HCT116 (cell line): ENCODE data around the gene ERG. TPM values are rescaled to one million over a fixed set of nuclear protein-coding genes. Genes with fewer than 3 reads are reported as not detected.

Experiments
- ATAC-seq: fragments of 200-7000 bp; cut with Tn5 transposase; 2 replicates; pipeline ENCODE4 v1.9.1; 2020; ENCODE audit warnings: mild to moderate bottlenecking, moderate library complexity
- BruUV-seq: library from RNA; stranded (reverse); fragments of 400-500 nt; replicated peaks from 2 replicates; lab custom pipeline; 2021; lab: Mats Ljungman, UMichigan
- CTCF ChIA-PET: fragments of 300-600 bp; sonication (Branson Sonifier 250); formaldehyde crosslinking; loops from one replicate; lab custom pipeline; 2021; ENCODE audit warnings: antibody characterized with exemption; lab: Charles Lee
- POLR2A ChIA-PET: fragments of 300-600, 350-600 bp; sonication (Branson Sonifier 250); formaldehyde crosslinking; loops from one replicate; lab custom pipeline; 2021; ENCODE audit warnings: antibody characterized with exemption; lab: Charles Lee
- RAD21 ChIA-PET, 2 experiments: fragments of 300-600 bp; sonication (Branson Sonifier 250); formaldehyde crosslinking; loops; one replicate each; lab custom pipeline; 2023; ENCODE audit warnings: low total read pairs in 2 of 2; ENCODE audit not compliant: uncharacterized antibody in 2 of 2, unreplicated experiment in 2 of 2, low non-redundant PET in 1 of 2; lab: Charles Lee
- DNase-seq: peaks from one replicate; pipeline ENCODE4 v3.0.0-alpha.2; 2010; ENCODE audit warnings: low read depth, low spot score
- H2AFZ ChIP-seq: fragments of 200-600 bp; shearing (Covaris generic), sonication (generic); 2 replicates; pipeline ENCODE4 v1.6.1; 2017; ENCODE audit warnings: low read depth, mixed run types, mixed read lengths, antibody characterized with exemption, low read length; ENCODE audit not compliant: poor library complexity, severe bottlenecking
- H3K27ac ChIP-seq: 2 replicates; pipeline ENCODE4 v1.5.1; 2012; ENCODE audit warnings: low read depth, low read length
- H3K27me3 ChIP-seq: fragments of 200-600 bp; sonication (generic); 2 replicates; pipeline ENCODE4 v1.6.1; 2016; ENCODE audit warnings: mixed run types, low read length, mixed read lengths; ENCODE audit not compliant: insufficient read depth
- H3K36me3 ChIP-seq, 2 experiments: fragments of 200-500 bp in 1 of 2; fragments of 200-600 bp in 1 of 2; sonication (Bioruptor generic) in 1 of 2; sonication (generic) in 1 of 2; 2 replicates each; pipeline versions ENCODE4 v1.5.1 to v1.6.1; 2014 to 2016; ENCODE audit warnings: low read length in 2 of 2, inconsistent platforms in 1 of 2, mixed read lengths in 1 of 2, mixed run types in 1 of 2; ENCODE audit not compliant: insufficient read depth in 2 of 2, control insufficient read depth in 1 of 2
- H3K4me1 ChIP-seq, 2 experiments: fragments of 200-600 bp in 1 of 2; sonication (generic) in 1 of 2; 2 replicates each; pipeline versions ENCODE4 v1.5.1 to v1.6.1; 2012 to 2017; ENCODE audit warnings: low read length in 2 of 2, inconsistent platforms in 1 of 2, mild to moderate bottlenecking in 1 of 2, mixed read lengths in 1 of 2, mixed run types in 1 of 2, moderate library complexity in 1 of 2; ENCODE audit not compliant: insufficient read depth in 2 of 2, control insufficient read depth in 1 of 2
- H3K4me2 ChIP-seq: fragments of 200-600 bp; sonication (generic); 2 replicates; pipeline ENCODE4 v1.6.1; 2017; ENCODE audit warnings: mixed run types, low read length, mixed read lengths
- H3K4me3 ChIP-seq, 2 experiments: fragments of 200-600 bp in 1 of 2; sonication (generic) in 1 of 2; replicated peaks in 1 of 2; 2 replicates each; pipeline ENCODE4 v1.5.1; 2011 to 2016; ENCODE audit warnings: low read length in 2 of 2, control low read depth in 1 of 2, low read depth in 1 of 2, mild to moderate bottlenecking in 1 of 2, mixed read lengths in 1 of 2, mixed run types in 1 of 2
- H3K79me2 ChIP-seq: fragments of 200-600 bp; sonication (generic); 2 replicates; pipeline ENCODE4 v1.6.1; 2017; ENCODE audit warnings: mild to moderate bottlenecking, mixed run types, low read length, moderate library complexity, mixed read lengths; ENCODE audit not compliant: insufficient read depth
- H3K9ac ChIP-seq: fragments of 200-600 bp; sonication (generic); 2 replicates; pipeline ENCODE4 v1.6.1; 2016; ENCODE audit warnings: low read length, mixed read lengths
- H3K9me2 ChIP-seq: fragments of 200-600 bp; sonication (generic), shearing (Covaris generic); 2 replicates; pipeline ENCODE4 v1.6.1; 2017; ENCODE audit warnings: mixed run types, mild to moderate bottlenecking, moderate library complexity; ENCODE audit not compliant: insufficient read depth
- H3K9me3 ChIP-seq, 2 experiments: fragments of 200-500 bp in 1 of 2; fragments of 200-600 bp in 1 of 2; sonication (Bioruptor generic) in 1 of 2; sonication (generic) in 1 of 2; 2 replicates each; pipeline ENCODE4 v1.6.1; 2014 to 2017; ENCODE audit warnings: low read length in 2 of 2, mixed read lengths in 2 of 2, inconsistent platforms in 1 of 2, low read depth in 1 of 2, mild to moderate bottlenecking in 1 of 2, mixed run types in 1 of 2, moderate library complexity in 1 of 2; ENCODE audit not compliant: control insufficient read depth in 1 of 2, insufficient read depth in 1 of 2
- H4K20me1 ChIP-seq: fragments of 200-600 bp; sonication (generic), shearing (Covaris generic); 2 replicates; pipeline ENCODE4 v1.6.1; 2017; ENCODE audit warnings: mixed run types, mild to moderate bottlenecking, moderate library complexity; ENCODE audit not compliant: insufficient read depth
- CTCF ChIP-seq, 3 experiments: fragments of 200-600 bp in 1 of 3; sonication (generic) in 1 of 3; IDR thresholded peaks in 2 of 3; conservative IDR thresholded peaks in 1 of 3; 2 replicates each; pipeline ENCODE4 v1.5.1; 2012 to 2017; ENCODE audit warnings: low read depth in 2 of 3, low read length in 2 of 3, antibody characterized with exemption in 1 of 3, borderline replicate concordance in 1 of 3, control low read depth in 1 of 3, mild to moderate bottlenecking in 1 of 3, mixed read lengths in 1 of 3, mixed run types in 1 of 3, moderate library complexity in 1 of 3; ENCODE audit not compliant: insufficient read depth in 1 of 3
- ELF1 ChIP-seq: IDR thresholded peaks from 2 replicates; pipeline ENCODE4 v1.6.1; 2012; ENCODE audit warnings: low read depth, borderline replicate concordance
- EZH2 ChIP-seq: fragments of 200-600 bp; sonication (generic); IDR thresholded peaks from 2 replicates; pipeline ENCODE4 v1.6.1; 2017; ENCODE audit warnings: antibody characterized with exemption, mixed run types
- FOSL1 ChIP-seq: IDR thresholded peaks from 2 replicates; pipeline ENCODE4 v1.6.1; 2012; ENCODE audit warnings: low read depth
- JUND ChIP-seq: IDR thresholded peaks from 2 replicates; pipeline ENCODE4 v1.6.1; 2012
- MAX ChIP-seq: IDR thresholded peaks from 2 replicates; pipeline ENCODE4 v1.6.1; 2012
- POLR2A ChIP-seq: IDR thresholded peaks from 2 replicates; pipeline ENCODE4 v1.7.0; 2011; ENCODE audit warnings: borderline replicate concordance; ENCODE audit not compliant: insufficient read depth, insufficient read length; ENCODE audit errors: extremely low read depth
- POLR2AphosphoS5 ChIP-seq: IDR thresholded peaks from 2 replicates; pipeline ENCODE4 v1.6.1; 2011; ENCODE audit warnings: mild to moderate bottlenecking, low read depth, low read length, moderate library complexity
- RAD21 ChIP-seq: IDR thresholded peaks from 2 replicates; pipeline ENCODE4 v1.6.1; 2012; ENCODE audit warnings: low read depth, mild to moderate bottlenecking
- REST ChIP-seq: IDR thresholded peaks from 2 replicates; pipeline ENCODE4 v1.6.1; 2012; ENCODE audit warnings: low read depth
- SIN3A ChIP-seq: IDR thresholded peaks from 2 replicates; pipeline ENCODE4 v1.6.1; 2012; ENCODE audit warnings: low read depth
- SP1 ChIP-seq: IDR thresholded peaks from 2 replicates; pipeline ENCODE4 v1.6.1; 2012; ENCODE audit warnings: low read depth
- YY1 ChIP-seq: IDR thresholded peaks from 2 replicates; pipeline ENCODE4 v1.6.1; 2011; ENCODE audit warnings: low read length, low read depth, moderate library complexity, mild to moderate bottlenecking; ENCODE audit not compliant: insufficient replicate concordance; ENCODE audit errors: extremely low read depth
- ZBTB33 ChIP-seq: IDR thresholded peaks from 2 replicates; pipeline ENCODE4 v1.6.1; 2011; ENCODE audit warnings: mild to moderate bottlenecking, low read length, moderate library complexity; ENCODE audit not compliant: insufficient replicate concordance; ENCODE audit errors: extremely low read depth
- ZNF274 ChIP-seq: fragments of 200-500 bp; sonication (Bioruptor generic); IDR thresholded peaks from 2 replicates; pipeline ENCODE4 v1.6.1; 2014; ENCODE audit warnings: mild to moderate bottlenecking, low read depth, low read length, inconsistent platforms
- intact Hi-C: fragments of 100-400 bp; cut with micrococcal nuclease; formaldehyde crosslinking; loops from 2 replicates; pipeline ENCODE4 v1.10.0; 2022
- total RNA-seq: library from RNA; stranded (reverse); gene quantifications from one replicate; pipeline ENCODE4 v1.2.1, GENCODE V29; 2021; ENCODE audit not compliant: unreplicated experiment

The ERG gene
- total RNA-seq, 1 experiment from 2014 or later, result 0.17 TPM

GRCh38 chr21:38507374-38507942 is 9.2 kb upstream of the ERG start:
- Histone ChIP-seq H3K79me2 (no peaks in the 10 kb centered on the region), H3K9me2 (no peaks in the 10 kb centered on the region), H3K36me3 (no peaks in the 10 kb centered on the region), H2AFZ (no peak overlapping the region), H4K20me1 (no peaks in the 10 kb centered on the region), H3K27me3 (peaks cover 9% of the 10 kb centered on the region; the same call in 1 of the 2 replicates), H3K4me2 (no peak overlapping the region), H3K9me3 (no peaks in the 10 kb centered on the region), H3K9ac (no peak overlapping the region), H3K27ac (no peak overlapping the region), H3K4me1 (no peaks in the 10 kb centered on the region), H3K4me3 (no peak overlapping the region)
- ChIA-PET RAD21 (no interaction called here), CTCF (no interaction called here), POLR2A (no interaction called here)
- intact Hi-C loops, result loop anchor here (5.0 kb wide), 1 partner anchor 225 kb away; no protein-coding TSS in a partner anchor
- no peak for DNase-seq
- BruUV-seq, result no TSS peak
- TF ChIP-seq MAX (no peak), YY1 (no peak), SP1 (no peak), SIN3A (no peak), FOSL1 (no peak), CTCF (IDR thresholded peaks at IDR 0.05 in 2 of 3, conservative IDR thresholded peaks at IDR 0.05 in 1 of 3; ENCODE audit: borderline replicate concordance in 1 of 3, insufficient read depth in 1 of 3, low read depth in 2 of 3, low read length in 2 of 3) (no peak), EZH2 (no peak), POLR2A (no peak), RAD21 (no peak), JUND (no peak), POLR2AphosphoS5 (no peak), ZBTB33 (no peak), ZNF274 (no peak), ELF1 (no peak), REST (no peak)
- ATAC-seq, result no peak
